Sigmoid colon (tissue), 7 donors: Measurements from ENCODE around the gene MT1F. TPM values are rescaled to one million over a fixed set of nuclear protein-coding genes. Genes with fewer than 3 reads are reported as not detected.

Source experiments
- DNase-seq: peaks from one replicate; pipeline ENCODE4 v3.0.0-alpha.2; 2019
- H3K27ac ChIP-seq, 4 donors: fragments of 200-600 bp; sonication (generic); one replicate each; pipeline ENCODE4 v1.5.1; 2016 to 2019; ENCODE audit warnings: mild to moderate bottlenecking in 1 of 4
- H3K27me3 ChIP-seq, 3 donors: fragments of 200-600 bp; sonication (generic); one replicate each; pipeline ENCODE4 v1.5.1; 2019; ENCODE audit warnings: mild to moderate bottlenecking in 1 of 3
- H3K36me3 ChIP-seq, 4 donors: fragments of 200-600 bp; sonication (generic); one replicate each; pipeline ENCODE4 v1.5.1; 2016 to 2019
- H3K4me1 ChIP-seq, 4 donors: fragments of 200-600 bp; sonication (generic); one replicate each; pipeline ENCODE4 v1.5.1; 2017 to 2019
- H3K4me3 ChIP-seq, 4 donors: fragments of 200-600 bp; sonication (generic); one replicate each; pipeline ENCODE4 v1.5.1; 2017 to 2019; ENCODE audit warnings: mild to moderate bottlenecking in 2 of 4, moderate library complexity in 1 of 4
- H3K9me3 ChIP-seq, 4 donors: fragments of 200-600 bp in 3 of 4; sonication (generic) in 3 of 4; one replicate each; pipeline versions ENCODE4 v1.5.1 to v1.6.1; 2013 to 2019
- CTCF ChIP-seq, 4 experiments: fragments of 450-650 bp in 3 of 4; fragments of 200-600 bp in 1 of 4; IDR thresholded peaks; one replicate each; pipeline ENCODE4 v1.5.1; 2016 to 2019; ENCODE audit warnings: antibody characterized with exemption in 4 of 4, mild to moderate bottlenecking in 3 of 4, moderate library complexity in 2 of 4
- EP300 ChIP-seq, 4 donors: sonication (generic); formaldehyde crosslinking; IDR thresholded peaks; one replicate each; pipeline ENCODE4 v1.6.1; 2017; ENCODE audit warnings: antibody characterized with exemption in 4 of 4
- POLR2A ChIP-seq, 2 donors: fragments of 450-650 bp; IDR thresholded peaks; one replicate each; pipeline ENCODE4 v1.6.1; 2016; ENCODE audit warnings: antibody characterized with exemption in 2 of 2, mild to moderate bottlenecking in 2 of 2, moderate library complexity in 2 of 2
- POLR2AphosphoS5 ChIP-seq, 4 donors: sonication (generic); formaldehyde crosslinking; IDR thresholded peaks; one replicate each; pipeline ENCODE4 v1.6.1; 2017; ENCODE audit warnings: antibody characterized with exemption in 4 of 4
- WGBS, 2 donors: extraction: QIAGEN DNeasy Blood & Tissue Kit; methylation state at CpG; one replicate each; pipeline ENCODE4 v1.1.7; 2013; 5-methylcytosine and 5-hydroxymethylcytosine counted together
- intact Hi-C: fragments of 100-400 bp; cut with DNase I; formaldehyde crosslinking; loops from one replicate; pipeline ENCODE4 v1.15.1; 2023
- polyA plus RNA-seq, 3 donors: library from polyadenylated mRNA; stranded (reverse); fragments of 200-250 nt; gene quantifications; one replicate each; pipeline ENCODE4 v1.2.3, GENCODE V29; 2013
- total RNA-seq, 4 donors: library from RNA; depleted of rRNA; stranded (reverse); fragments of >200 nt; gene quantifications; one replicate each; pipeline ENCODE4 v1.1.0, GENCODE V29; 2016
- donor health status: healthy with polysubstance abuse.
- donor health status: Bipolar disorder and iron deficiency.
- donor health status: healthy.

MT1F gene
- total and polyA plus RNA-seq, 7 donors, result 0.71 to 117 (median 3.1) TPM

GRCh38 chr16:56635441-56635967 is 22.3 kb upstream of the MT1F start:
- Histone ChIP-seq H3K9me3 (no peaks in the 10 kb centered on the region), H3K27ac (no peak overlapping the region), H3K4me1 (peaks cover 0 to 45% (median 35%) of the 10 kb centered on the region in 4 donors), H3K27me3 (peaks cover 14 to 71% (median 50%) of the 10 kb centered on the region in 3 donors), H3K36me3 (no peaks in the 10 kb centered on the region), H3K4me3 (peak overlapping the region in 3 of 4 donors; percentile 5 to 32 (median 15))
- intact Hi-C loops, result no loop called here
- DNase-seq, result no peak
- 17 to 48% methylated on average over 40 of the region's 40 CpGs for WGBS, 2 donors
- TF ChIP-seq EP300 (IDR thresholded peaks at IDR 0.05), result no peak
- TF ChIP-seq CTCF (IDR thresholded peaks at IDR 0.05), result no peak
- no peak for TF ChIP-seq POLR2A (IDR thresholded peaks at IDR 0.05)
- TF ChIP-seq POLR2AphosphoS5 (IDR thresholded peaks at IDR 0.05), result no peak

GRCh38 chr16:56636616-56637413 is 20.9 kb upstream of the MT1F start:
- no peak for DNase-seq
- H3K27ac ChIP-seq, result no peak overlapping the region
- H3K27me3 ChIP-seq, result peaks cover 14 to 83% (median 54%) of the 10 kb centered on the region in 3 donors
- no peaks in the 10 kb centered on the region for H3K36me3 ChIP-seq
- H3K4me1 ChIP-seq, result peaks cover 0 to 42% (median 34%) of the 10 kb centered on the region in 4 donors
- intact Hi-C loops, result no loop called here
- WGBS, 2 donors, result 42 to 72% methylated on average over 9 of the region's 9 CpGs
- TF ChIP-seq POLR2A (IDR thresholded peaks at IDR 0.05) (no peak), POLR2AphosphoS5 (IDR thresholded peaks at IDR 0.05) (no peak), EP300 (IDR thresholded peaks at IDR 0.05) (no peak), CTCF (IDR thresholded peaks at IDR 0.05) (no peak)
- no peaks in the 10 kb centered on the region for H3K9me3 ChIP-seq
- no peak overlapping the region for H3K4me3 ChIP-seq

- H3K27ac ChIP-seq, result peak within 1 kb of the TSS; percentile 25 to 68 (median 56)
- peaks cover 0 to 31% (median 29%) of the 10 kb centered on the region in 4 donors for H3K4me1 ChIP-seq
- TF ChIP-seq CTCF (IDR thresholded peaks at IDR 0.05), result no peak
- TF ChIP-seq POLR2A (IDR thresholded peaks at IDR 0.05), result peak in 1 of 2 donors; percentile 31
- peak; percentile 74 to 81 (median 75) for TF ChIP-seq POLR2AphosphoS5 (IDR thresholded peaks at IDR 0.05)
- peak in 1 of 4 donors; percentile 40 for TF ChIP-seq EP300 (IDR thresholded peaks at IDR 0.05)
- intact Hi-C loops, result no loop called here
- DNase-seq, result peak; percentile 87
- no peaks in the 10 kb centered on the region for H3K36me3 ChIP-seq
- H3K9me3 ChIP-seq, result no peaks in the 10 kb centered on the region
- peak within 1 kb of the TSS; percentile 12 to 57 (median 42) for H3K4me3 ChIP-seq
- 5 to 6% methylated on average over 68 of the region's 68 CpGs for WGBS, 2 donors
- H3K27me3 ChIP-seq, result peaks cover 14 to 87% (median 54%) of the 10 kb centered on the region in 3 donors
These were observed 19.7 kb upstream of the MT1F start, which contains the start of gene MT1A for GRCh38 chr16:56637814-56638750. MT1A (plus strand) TSS chr16:56638666; CDS start chr16:56638739, 73 bp downstream.

- Histone ChIP-seq H3K9me3 (no peaks in the 10 kb centered on the region), H3K27me3 (peaks cover 14 to 90% (median 54%) of the 10 kb centered on the region in 3 donors), H3K36me3 (no peaks in the 10 kb centered on the region), H3K4me3 (peak overlapping the region in 1 of 4 donors; percentile 41), H3K27ac (peak overlapping the region in 1 of 4 donors; percentile 68), H3K4me1 (peaks cover 0 to 39% (median 38%) of the 10 kb centered on the region in 4 donors)
- intact Hi-C loops, result no loop called here
- 9 to 35% methylated on average over 1 of the region's 1 CpG for WGBS, 2 donors
- TF ChIP-seq CTCF (IDR thresholded peaks at IDR 0.05) (no peak), EP300 (IDR thresholded peaks at IDR 0.05) (no peak)
- no peak for DNase-seq
These were observed 18.7 kb upstream of the MT1F start for GRCh38 chr16:56639045-56639444.
